Measurements from ENCODE around the gene WDR12.

Gene WDR12

DNA sequence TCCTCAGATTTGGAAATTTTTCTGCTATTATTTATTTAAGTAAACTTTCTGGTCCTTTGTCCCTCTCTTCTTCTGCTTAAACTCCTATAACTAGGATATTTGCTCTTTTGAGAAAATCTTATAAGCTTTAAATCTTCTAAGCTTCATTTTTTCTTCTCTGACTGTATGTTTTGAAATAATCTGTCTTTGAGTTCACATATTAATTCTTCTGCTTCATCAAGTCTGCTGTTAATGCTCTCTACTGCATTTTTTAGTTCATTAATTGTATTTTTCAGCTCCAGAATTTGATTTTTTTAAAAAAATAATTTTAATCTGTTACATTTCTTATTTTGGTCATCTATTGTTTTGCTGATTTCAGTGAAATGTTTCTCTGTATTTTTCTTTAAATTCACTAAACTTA lies 68.8 kb downstream of the WDR12 start:
- TF ChIP-seq GATA2 (IDR thresholded peaks at IDR 0.05; ENCODE audit: low read depth, low read length), result no peak
- no peak for TF ChIP-seq GATA3 (IDR thresholded peaks at IDR 0.05; ENCODE audit: low read depth, low read length)

GRCh38 chr2:202841090-202841867 lies 70.2 kb downstream of the WDR12 start:
- no peak for TF ChIP-seq GATA3 (IDR thresholded peaks at IDR 0.05; ENCODE audit: low read depth, low read length)
- no peak for TF ChIP-seq GATA2 (IDR thresholded peaks at IDR 0.05; ENCODE audit: low read depth, low read length)

- TF ChIP-seq GATA2 (IDR thresholded peaks at IDR 0.05; ENCODE audit: low read depth, low read length), result no peak
- TF ChIP-seq GATA3 (IDR thresholded peaks at IDR 0.05; ENCODE audit: low read depth, low read length), result no peak
Observed at GRCh38 chr2:202831242-202832220, 79.9 kb downstream of the WDR12 start.

GRCh38 chr2:202824901-202825300 lies 86.6 kb downstream of the WDR12 start:
- TF ChIP-seq GATA2 (IDR thresholded peaks at IDR 0.05; ENCODE audit: low read depth, low read length) (no peak), GATA3 (IDR thresholded peaks at IDR 0.05; ENCODE audit: low read depth, low read length) (no peak)
